Breast epithelium (tissue), 4 donors: ENCODE measurements around the gene PGLYRP4. TPM values are rescaled to one million over a fixed set of nuclear protein-coding genes. Genes with fewer than 3 reads are reported as not detected.

Experiments used
- DNase-seq, 2 donors: peaks; one replicate each; pipeline ENCODE4 v3.0.0-alpha.2; 2019; ENCODE audit warnings: low spot score in 2 of 2
- H3K27ac ChIP-seq, 2 donors: fragments of 200-600 bp; sonication (generic) in 1 of 2; one replicate each; pipeline ENCODE4 v1.5.1; 2016 to 2019; ENCODE audit warnings: mild to moderate bottlenecking in 1 of 2
- H3K27me3 ChIP-seq, 2 donors: fragments of 200-600 bp; sonication (generic) in 1 of 2; one replicate each; pipeline versions ENCODE4 v1.5.1 to v1.6.0; 2017 to 2019; ENCODE audit warnings: control low read depth in 1 of 2, mild to moderate bottlenecking in 1 of 2
- H3K36me3 ChIP-seq: fragments of 200-600 bp; one replicate; pipeline ENCODE4 v1.5.1; 2019
- H3K4me1 ChIP-seq, 2 donors: fragments of 200-600 bp; sonication (generic); one replicate each; pipeline ENCODE4 v1.5.1; 2016 to 2019; ENCODE audit warnings: control low read depth in 1 of 2
- H3K4me3 ChIP-seq, 3 donors: fragments of 200-600 bp; sonication (generic); 1 replicate in 2 of 3; 2 replicates in 1 of 3; pipeline ENCODE4 v1.5.1; 2016 to 2019; ENCODE audit warnings: mild to moderate bottlenecking in 3 of 3, moderate library complexity in 2 of 3
- H3K9me3 ChIP-seq, 2 donors: fragments of 200-600 bp; sonication (generic) in 1 of 2; one replicate each; pipeline ENCODE4 v1.5.1; 2016 to 2019; ENCODE audit warnings: control low read depth in 1 of 2
- CTCF ChIP-seq, 3 donors: fragments of 450-650 bp; IDR thresholded peaks; one replicate each; pipeline ENCODE4 v1.5.1; 2016 to 2017; ENCODE audit warnings: antibody characterized with exemption in 3 of 3, mild to moderate bottlenecking in 3 of 3, moderate library complexity in 3 of 3
- POLR2A ChIP-seq: fragments of 450-650 bp; IDR thresholded peaks from one replicate; pipeline ENCODE4 v1.6.1; 2016; ENCODE audit warnings: antibody characterized with exemption, mild to moderate bottlenecking, moderate library complexity
- POLR2AphosphoS5 ChIP-seq, 3 donors: sonication (generic); formaldehyde crosslinking; IDR thresholded peaks; one replicate each; pipeline ENCODE4 v1.6.1; 2017; ENCODE audit warnings: antibody characterized with exemption in 3 of 3
- intact Hi-C: fragments of 100-400 bp; cut with DNase I; formaldehyde crosslinking; loops from one replicate; pipeline ENCODE4 v1.15.1; 2023; ENCODE audit warnings: low total_unique reads
- total RNA-seq, 3 donors: library from RNA; depleted of rRNA; stranded (reverse); fragments of >200 nt; gene quantifications; one replicate each; pipeline ENCODE4 v1.1.0, GENCODE V29; 2016

PGLYRP4 gene
- total RNA-seq, 3 donors from 2014 or later: not detected

DNA sequence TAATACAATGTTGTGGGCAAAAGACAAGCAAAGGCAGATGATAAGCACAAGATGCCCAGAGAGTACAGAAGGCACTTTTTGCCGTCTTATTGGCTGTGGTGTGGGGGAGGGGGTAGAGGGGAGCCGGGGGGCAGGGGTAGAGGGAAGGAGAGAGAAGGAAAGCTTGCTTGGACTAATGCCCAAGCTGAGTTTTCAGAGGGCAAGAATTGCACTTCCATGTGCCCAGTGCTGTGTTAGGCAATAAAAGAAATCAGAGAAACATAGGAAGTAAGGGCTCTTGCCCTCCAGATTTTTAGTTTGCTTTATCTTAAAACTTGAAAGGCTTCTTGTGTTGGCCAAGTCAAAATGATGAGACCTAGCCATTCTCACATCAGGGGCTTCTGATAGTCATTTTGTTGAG, 18.4 kb upstream of the PGLYRP4 start:
- no peak for DNase-seq
- H3K27ac ChIP-seq: no peak overlapping the region
- no peaks in the 10 kb centered on the region for H3K36me3 ChIP-seq
- peaks cover 0 to 11% of the 10 kb centered on the region in 2 donors for H3K4me1 ChIP-seq
- H3K4me3 ChIP-seq: no peak overlapping the region
- no peaks in the 10 kb centered on the region for H3K9me3 ChIP-seq
- no peaks in the 10 kb centered on the region for H3K27me3 ChIP-seq
- intact Hi-C loops: no loop called here
- TF ChIP-seq CTCF (IDR thresholded peaks at IDR 0.05): no peak
- TF ChIP-seq POLR2A: no peak

- H3K4me1 ChIP-seq: peaks cover 0 to 11% of the 10 kb centered on the region in 2 donors
- peak overlapping the region; percentile 73 to 80 for H3K27ac ChIP-seq
- no peaks in the 10 kb centered on the region for H3K27me3 ChIP-seq
- no peaks in the 10 kb centered on the region for H3K36me3 ChIP-seq
- TF ChIP-seq POLR2A (no peak), POLR2AphosphoS5 (IDR thresholded peaks at IDR 0.05) (no peak), CTCF (IDR thresholded peaks at IDR 0.05) (no peak)
- H3K4me3 ChIP-seq: no peak overlapping the region
- H3K9me3 ChIP-seq: no peaks in the 10 kb centered on the region
- no peak for DNase-seq
- intact Hi-C loops: no loop called here
Observed at GRCh38 chr1:153366261-153366660, 17.6 kb upstream of the PGLYRP4 start.

- Histone ChIP-seq H3K36me3 (no peaks in the 10 kb centered on the region), H3K27ac (peak overlapping the region; percentile 73 to 80), H3K4me3 (no peak overlapping the region), H3K27me3 (no peaks in the 10 kb centered on the region), H3K4me1 (peaks cover 0 to 11% of the 10 kb centered on the region in 2 donors), H3K9me3 (no peaks in the 10 kb centered on the region)
- TF ChIP-seq POLR2AphosphoS5 (IDR thresholded peaks at IDR 0.05): no peak
- TF ChIP-seq CTCF (IDR thresholded peaks at IDR 0.05): no peak
- TF ChIP-seq POLR2A: no peak
- intact Hi-C loops: no loop called here
- no peak for DNase-seq
Observed at GRCh38 chr1:153365696-153366095, 17.1 kb upstream of the PGLYRP4 start.

DNA sequence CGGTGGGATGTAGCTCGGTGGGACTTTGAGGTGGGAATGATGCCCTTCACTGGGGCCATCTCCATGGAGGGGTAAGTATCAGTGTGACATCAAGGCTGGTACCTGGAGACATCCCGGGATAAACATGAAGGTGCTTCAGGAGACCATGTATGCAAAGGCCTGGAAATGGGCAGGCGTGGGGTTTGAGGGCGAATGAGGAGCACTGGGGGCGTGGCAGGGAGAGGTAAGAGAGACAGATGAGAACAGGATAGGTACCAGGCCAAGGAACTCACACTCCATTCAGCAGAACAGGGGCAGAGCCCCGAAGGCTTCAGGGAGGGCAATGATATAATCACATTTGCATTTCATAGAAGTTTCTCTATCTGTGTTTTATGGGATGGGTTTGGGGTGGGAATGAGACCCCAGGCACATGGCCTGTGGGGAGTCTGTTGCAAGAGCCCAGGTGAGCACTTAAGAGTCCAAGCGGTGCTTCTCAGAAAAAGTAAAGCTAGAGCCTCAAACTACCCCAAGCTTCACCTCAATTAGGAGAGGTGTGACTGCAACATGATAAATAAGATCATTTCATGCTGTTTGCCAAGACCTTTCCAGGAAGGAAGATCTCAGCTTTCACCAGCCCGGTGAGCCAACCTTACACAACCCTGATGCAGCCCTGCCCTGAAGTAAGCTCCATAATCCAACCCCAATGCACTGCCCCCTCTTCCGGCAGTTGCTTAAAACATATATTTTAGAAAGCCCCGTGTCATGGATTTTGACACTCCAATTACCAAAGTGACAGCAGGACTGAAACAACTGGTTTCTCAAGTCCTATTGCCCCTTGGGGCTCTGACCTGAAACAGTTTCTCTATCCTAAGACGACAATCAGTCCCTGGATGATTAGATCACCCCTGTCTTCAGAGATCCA, 16.4 kb upstream of the PGLYRP4 start:
- Histone ChIP-seq H3K9me3 (no peaks in the 10 kb centered on the region), H3K4me3 (no peak overlapping the region), H3K27ac (peak overlapping the region; percentile 73 to 80), H3K36me3 (no peaks in the 10 kb centered on the region), H3K27me3 (no peaks in the 10 kb centered on the region), H3K4me1 (peaks cover 0 to 11% of the 10 kb centered on the region in 2 donors)
- TF ChIP-seq POLR2A: no peak
- no peak for TF ChIP-seq CTCF (IDR thresholded peaks at IDR 0.05)
- no peak for TF ChIP-seq POLR2AphosphoS5 (IDR thresholded peaks at IDR 0.05)
- DNase-seq: peak in 1 of 2 donors; percentile 46
- intact Hi-C loops: no loop called here

DNA sequence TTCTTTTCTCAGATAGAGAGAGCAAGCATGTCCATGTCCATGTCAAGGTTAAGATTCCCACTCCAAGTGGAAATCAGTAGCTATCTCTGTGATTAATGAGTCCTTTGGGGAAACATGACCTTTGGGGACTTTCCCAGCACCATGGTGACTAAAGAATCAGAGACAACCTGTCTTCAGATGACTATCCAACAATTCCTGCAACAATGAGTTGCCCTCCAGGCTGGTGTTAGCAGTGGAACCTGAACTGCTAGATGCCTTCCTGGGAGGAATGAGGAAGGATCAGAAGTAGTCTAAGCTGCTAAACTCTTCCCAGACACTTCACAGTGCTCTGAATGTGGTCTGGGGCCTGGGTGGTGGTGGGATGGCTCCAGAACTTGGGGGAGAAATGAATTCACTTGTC, 15.5 kb upstream of the PGLYRP4 start:
- TF ChIP-seq POLR2AphosphoS5 (IDR thresholded peaks at IDR 0.05) (peak in 1 of 3 donors; percentile 69), CTCF (IDR thresholded peaks at IDR 0.05) (no peak)
- Histone ChIP-seq H3K36me3 (no peaks in the 10 kb centered on the region), H3K4me3 (no peak overlapping the region), H3K9me3 (no peaks in the 10 kb centered on the region), H3K4me1 (peaks cover 0 to 11% of the 10 kb centered on the region in 2 donors), H3K27me3 (no peaks in the 10 kb centered on the region), H3K27ac (peak overlapping the region; percentile 73 to 80)
- intact Hi-C loops: no loop called here
- DNase-seq: peak in 1 of 2 donors; percentile 65
